Measurements from ENCODE around the gene NDUFB2.

NDUFB2 gene

DNA sequence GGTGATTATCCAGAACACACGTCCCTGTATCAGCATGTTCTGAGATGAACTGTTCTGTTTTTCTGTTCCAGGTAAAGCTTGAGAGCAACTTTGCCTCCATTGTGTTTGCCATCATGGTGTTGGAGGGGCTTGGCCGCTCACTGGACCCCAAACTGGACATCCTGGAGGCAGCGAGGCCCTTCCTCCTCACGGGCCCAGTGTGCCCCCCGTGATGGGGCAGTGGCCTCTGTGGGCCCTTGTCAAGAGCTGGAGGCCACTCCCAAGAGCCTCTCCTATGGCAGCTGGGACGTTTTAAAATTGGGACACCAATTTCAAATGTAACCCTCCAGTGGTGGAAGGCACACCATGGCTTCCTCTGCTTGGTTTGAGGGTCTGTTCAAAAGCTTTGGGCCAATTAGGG lies 1.9 kb upstream of the NDUFB2 start:
- TF ChIP-seq, protein P1, sequence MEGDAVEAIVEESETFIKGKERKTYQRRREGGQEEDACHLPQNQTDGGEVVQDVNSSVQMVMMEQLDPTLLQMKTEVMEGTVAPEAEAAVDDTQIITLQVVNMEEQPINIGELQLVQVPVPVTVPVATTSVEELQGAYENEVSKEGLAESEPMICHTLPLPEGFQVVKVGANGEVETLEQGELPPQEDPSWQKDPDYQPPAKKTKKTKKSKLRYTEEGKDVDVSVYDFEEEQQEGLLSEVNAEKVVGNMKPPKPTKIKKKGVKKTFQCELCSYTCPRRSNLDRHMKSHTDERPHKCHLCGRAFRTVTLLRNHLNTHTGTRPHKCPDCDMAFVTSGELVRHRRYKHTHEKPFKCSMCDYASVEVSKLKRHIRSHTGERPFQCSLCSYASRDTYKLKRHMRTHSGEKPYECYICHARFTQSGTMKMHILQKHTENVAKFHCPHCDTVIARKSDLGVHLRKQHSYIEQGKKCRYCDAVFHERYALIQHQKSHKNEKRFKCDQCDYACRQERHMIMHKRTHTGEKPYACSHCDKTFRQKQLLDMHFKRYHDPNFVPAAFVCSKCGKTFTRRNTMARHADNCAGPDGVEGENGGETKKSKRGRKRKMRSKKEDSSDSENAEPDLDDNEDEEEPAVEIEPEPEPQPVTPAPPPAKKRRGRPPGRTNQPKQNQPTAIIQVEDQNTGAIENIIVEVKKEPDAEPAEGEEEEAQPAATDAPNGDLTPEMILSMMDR (IDR thresholded peaks at IDR 0.05; ENCODE audit: insufficient read depth, low read depth, low read length, missing control alignments): no peak
- H3K4me3 ChIP-seq (ENCODE audit: low read length): no peak overlapping the region
- DNase-seq (ENCODE audit: low read depth): no peak

DNA sequence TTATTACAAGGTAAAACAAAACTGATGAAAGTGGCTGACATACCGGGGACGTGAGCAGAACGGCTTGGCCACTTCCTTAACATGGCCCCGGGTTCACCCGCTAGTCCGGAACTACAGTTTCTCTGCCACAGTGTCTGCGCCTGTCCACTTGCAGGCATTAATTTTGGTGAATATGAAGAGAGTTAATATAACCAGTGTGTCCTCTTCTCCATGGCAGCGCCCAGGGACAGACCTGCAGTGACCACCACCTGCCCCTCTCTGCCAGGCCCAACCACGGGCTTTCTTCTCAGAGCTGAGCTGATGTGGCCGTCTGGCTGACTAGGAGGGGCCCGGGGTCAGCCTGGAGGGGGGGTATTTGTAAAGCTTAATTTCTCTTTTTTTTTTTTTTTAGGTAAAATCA lies 1.1 kb upstream of the NDUFB2 start:
- DNase-seq (ENCODE audit: low read depth): no peak
- TF ChIP-seq, protein P1 (IDR thresholded peaks at IDR 0.05; ENCODE audit: insufficient read depth, low read depth, low read length, missing control alignments): no peak
- H3K4me3 ChIP-seq (ENCODE audit: low read length): no peak overlapping the region

DNA sequence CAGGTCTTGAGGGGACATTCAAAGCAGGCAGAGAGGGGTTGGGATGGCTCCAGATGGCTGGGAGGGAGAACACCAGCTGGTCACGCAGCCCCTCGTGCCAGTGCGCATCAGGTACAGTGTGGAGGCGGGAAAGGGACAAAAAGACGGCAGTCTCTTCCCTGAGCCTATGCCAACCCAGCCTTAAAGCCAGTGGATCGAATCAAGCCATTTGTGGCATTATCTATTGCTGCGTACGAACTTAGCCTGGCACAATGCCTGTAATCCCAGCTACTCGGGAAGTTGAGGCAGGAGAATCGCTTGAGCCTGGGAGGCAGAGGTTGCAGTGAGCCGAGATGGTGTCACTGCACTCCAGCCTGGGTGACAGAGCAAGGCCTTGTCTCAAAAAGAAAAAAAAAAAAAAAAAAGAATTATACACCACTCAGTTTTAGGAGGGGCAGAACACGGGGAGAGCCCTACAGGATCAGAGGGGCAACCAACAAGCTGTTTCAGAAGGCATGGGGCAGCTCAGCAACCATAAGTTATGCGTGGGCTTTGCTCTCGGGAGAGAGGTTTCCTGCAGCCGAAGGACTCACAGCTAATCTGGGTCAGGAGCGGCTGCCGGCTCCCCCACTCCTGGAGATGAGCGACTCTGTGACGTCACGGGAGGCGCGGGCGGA lies 356 bp upstream of the NDUFB2 start:
- peak; percentile 93 for DNase-seq (ENCODE audit: low read depth)
- H3K4me3 ChIP-seq (ENCODE audit: low read length): peak overlapping the region; percentile 82
- TF ChIP-seq, protein P1 (IDR thresholded peaks at IDR 0.05; ENCODE audit: insufficient read depth, low read depth, low read length, missing control alignments): no peak

DNA sequence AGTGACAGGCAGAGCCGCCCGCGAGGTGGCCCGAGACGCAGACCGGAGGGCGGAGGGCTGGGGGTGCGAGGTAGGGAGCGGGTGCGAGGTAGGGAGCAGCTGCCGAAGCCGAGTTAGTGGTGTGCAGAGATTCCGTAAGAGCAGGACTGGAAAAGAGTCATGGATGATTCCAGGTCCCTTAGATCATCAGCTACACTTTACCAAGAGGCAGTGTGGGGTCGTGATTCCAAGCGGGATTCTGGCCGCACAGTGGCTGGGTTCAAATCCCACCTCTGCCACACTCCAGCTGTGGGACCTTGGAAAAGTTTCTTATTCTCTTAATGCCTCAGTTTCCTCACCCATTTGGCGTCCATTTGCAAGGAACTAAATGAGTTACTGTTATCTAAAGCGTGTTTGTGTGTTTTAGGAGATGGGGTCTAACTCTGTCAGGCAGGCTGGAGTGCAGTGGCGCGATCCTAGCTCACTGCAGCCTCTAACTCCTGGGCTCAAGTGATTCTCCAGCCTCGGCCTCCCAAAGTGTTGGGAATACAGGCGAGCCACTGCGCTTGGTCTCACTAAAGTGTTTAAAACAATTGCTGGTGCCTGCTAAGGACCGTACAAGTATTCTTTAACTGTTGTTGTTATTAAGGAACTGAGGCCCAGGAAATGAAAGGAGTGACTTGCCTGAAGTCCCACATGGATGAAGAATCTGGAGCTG lies 1.1 kb downstream of the NDUFB2 start:
- DNase-seq (ENCODE audit: low read depth): no peak
- peak overlapping the region; percentile 82 for H3K4me3 ChIP-seq (ENCODE audit: low read length)
- TF ChIP-seq, protein P1 (IDR thresholded peaks at IDR 0.05; ENCODE audit: insufficient read depth, low read depth, low read length, missing control alignments): no peak

DNA sequence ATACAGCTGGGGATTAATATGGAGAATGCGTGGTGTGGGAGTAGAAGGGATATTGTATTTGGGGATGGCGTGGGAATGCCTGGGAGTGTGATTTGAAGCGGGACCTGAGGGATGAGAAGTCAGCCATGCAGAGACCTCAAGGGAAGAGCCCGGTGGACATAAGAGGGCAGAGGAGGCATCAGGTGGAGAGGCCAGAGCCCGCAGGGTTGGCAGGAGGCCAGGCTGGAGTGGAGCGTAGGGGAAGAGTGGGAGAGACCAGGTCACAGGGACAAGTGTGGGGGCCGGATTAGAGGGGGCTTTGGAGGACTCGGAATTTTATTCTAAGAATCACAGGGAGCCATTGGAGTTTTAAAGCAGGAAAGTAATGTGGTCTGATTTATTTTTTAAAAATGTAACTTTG lies 2.0 kb downstream of the NDUFB2 start:
- H3K4me3 ChIP-seq (ENCODE audit: low read length): peak overlapping the region; percentile 82
- DNase-seq (ENCODE audit: low read depth): no peak
- TF ChIP-seq, protein P1 (IDR thresholded peaks at IDR 0.05; ENCODE audit: insufficient read depth, low read depth, low read length, missing control alignments): no peak

DNA sequence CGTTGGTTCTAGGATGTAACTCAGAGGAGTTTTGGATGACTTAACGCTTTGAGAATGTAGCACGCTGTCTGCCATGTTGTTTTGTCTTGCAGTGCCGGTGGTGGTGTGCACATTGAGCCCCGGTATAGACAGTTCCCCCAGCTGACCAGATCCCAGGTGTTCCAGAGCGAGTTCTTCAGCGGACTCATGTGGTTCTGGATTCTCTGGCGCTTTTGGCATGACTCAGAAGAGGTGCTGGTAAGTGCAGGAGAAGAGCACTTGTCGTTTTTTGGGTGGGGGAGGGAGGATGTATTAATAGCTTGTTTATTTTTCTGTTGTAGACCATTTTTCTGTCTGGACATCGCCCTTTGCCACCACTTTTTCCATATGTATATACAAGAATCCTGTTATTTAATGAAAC lies 6.3 kb downstream of the NDUFB2 start:
- TF ChIP-seq, protein P1 (IDR thresholded peaks at IDR 0.05; ENCODE audit: insufficient read depth, low read depth, low read length, missing control alignments): no peak
- DNase-seq (ENCODE audit: low read depth): no peak
- no peak overlapping the region for H3K4me3 ChIP-seq (ENCODE audit: low read length)

DNA sequence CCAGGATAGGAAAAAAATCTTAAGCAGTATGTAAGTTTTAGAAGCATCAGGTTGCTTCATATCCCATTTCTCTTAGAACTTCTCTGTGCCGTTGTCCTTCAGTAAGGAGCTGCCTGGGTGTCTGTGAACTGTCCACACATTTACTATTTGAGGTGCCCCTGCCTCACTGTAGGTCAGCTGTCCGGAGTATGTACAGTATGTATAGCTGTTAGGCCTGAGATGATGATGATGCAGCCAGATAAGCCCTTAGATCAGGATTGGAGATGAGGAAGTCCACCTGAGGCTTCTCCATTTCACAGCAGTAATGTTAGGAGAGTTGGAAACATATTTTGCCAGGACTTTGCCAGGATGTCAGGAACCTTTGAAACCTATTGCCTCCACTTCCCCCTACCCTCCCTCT lies 7.7 kb downstream of the NDUFB2 start:
- no peak for DNase-seq (ENCODE audit: low read depth)
- TF ChIP-seq, protein P1 (IDR thresholded peaks at IDR 0.05; ENCODE audit: insufficient read depth, low read depth, low read length, missing control alignments): no peak

More for the DNA sequence above, 7.7 kb downstream of the NDUFB2 start:
- no peak overlapping the region for H3K4me3 ChIP-seq (ENCODE audit: low read length)
